Spleen (tissue), 11 donors: ENCODE data around the gene BMPER. TPM values are rescaled to one million over a fixed set of nuclear protein-coding genes. Genes with fewer than 3 reads are reported as not detected.

ENCODE experiments used
- DNase-seq: peaks from one replicate; pipeline ENCODE4 v3.0.0-alpha.2; 2020
- H3K27ac ChIP-seq, 8 donors: fragments of 200-600 bp; sonication (generic) in 7 of 8; 1 replicate in 4 of 8; 2 replicates in 4 of 8; pipeline versions ENCODE4 v1.5.0 to v1.8.0; 2016 to 2021; ENCODE audit warnings: inconsistent platforms in 4 of 8, mild to moderate bottlenecking in 4 of 8, moderate library complexity in 1 of 8
- H3K27me3 ChIP-seq, 7 donors: fragments of 200-600 bp; sonication (generic) in 6 of 7; replicated peaks in 1 of 7; 1 replicate in 4 of 7; 2 replicates in 3 of 7; pipeline versions ENCODE4 v1.5.0 to v1.8.0; 2016 to 2021; ENCODE audit warnings: inconsistent platforms in 3 of 7, mild to moderate bottlenecking in 1 of 7
- H3K36me3 ChIP-seq, 6 donors: fragments of 200-600 bp; sonication (generic) in 5 of 6; 1 replicate in 4 of 6; 2 replicates in 2 of 6; pipeline versions ENCODE4 v1.5.0 to v1.8.0; 2016 to 2021; ENCODE audit warnings: inconsistent platforms in 2 of 6
- H3K4me1 ChIP-seq, 6 donors: fragments of 200-600 bp; sonication (generic) in 5 of 6; 1 replicate in 3 of 6; 2 replicates in 3 of 6; pipeline versions ENCODE4 v1.5.0 to v1.8.0; 2016 to 2021; ENCODE audit warnings: inconsistent platforms in 3 of 6
- H3K4me3 ChIP-seq, 8 donors: fragments of 200-600 bp; sonication (generic) in 7 of 8; 1 replicate in 4 of 8; 2 replicates in 4 of 8; pipeline versions ENCODE4 v1.5.0 to v1.8.0; 2016 to 2021; ENCODE audit warnings: inconsistent platforms in 4 of 8, mild to moderate bottlenecking in 4 of 8, moderate library complexity in 2 of 8
- H3K9me3 ChIP-seq, 8 donors: fragments of 200-600 bp; sonication (generic) in 7 of 8; 1 replicate in 4 of 8; 2 replicates in 4 of 8; pipeline versions ENCODE4 v1.5.0 to v1.8.0; 2016 to 2021; ENCODE audit warnings: inconsistent platforms in 4 of 8
- CTCF ChIP-seq, 11 experiments: fragments of 200-600 bp in 7 of 11; fragments of 450-650 bp in 4 of 11; sonication (generic) in 4 of 11; IDR thresholded peaks in 8 of 11; conservative IDR thresholded peaks in 3 of 11; 1 replicate in 7 of 11; 2 replicates in 4 of 11; pipeline versions ENCODE4 v1.4.0 to v1.8.0; 2016 to 2021; ENCODE audit warnings: antibody characterized with exemption in 11 of 11, inconsistent platforms in 4 of 11, mild to moderate bottlenecking in 1 of 11
- POLR2A ChIP-seq, 3 donors: fragments of 450-650 bp; IDR thresholded peaks; one replicate each; pipeline ENCODE4 v1.5.1; 2017; ENCODE audit warnings: antibody characterized with exemption in 3 of 3, mild to moderate bottlenecking in 1 of 3
- POLR2AphosphoS5 ChIP-seq, 3 donors: sonication (generic); formaldehyde crosslinking; IDR thresholded peaks; one replicate each; pipeline ENCODE4 v1.5.1; 2017; ENCODE audit warnings: antibody characterized with exemption in 3 of 3
- WGBS, 5 donors: extraction: QIAGEN DNeasy Blood & Tissue Kit in 3 of 5; methylation state at CpG; one replicate each; pipeline versions ENCODE4 v1.1.5 to v1.1.7; 2013 to 2018; 5-methylcytosine and 5-hydroxymethylcytosine counted together
- intact Hi-C: fragments of 100-400 bp; cut with DNase I; formaldehyde crosslinking; loops from one replicate; pipeline ENCODE4 v1.15.0; 2023; ENCODE audit warnings: low total_unique reads
- polyA plus RNA-seq, 3 donors: library from polyadenylated mRNA; stranded (reverse); fragments of 200-250 nt; gene quantifications; one replicate each; pipeline ENCODE4 v1.2.1, GENCODE V29; 2013
- total RNA-seq, 7 donors: library from RNA; depleted of rRNA in 3 of 7; stranded (reverse); fragments of >200 nt in 3 of 7; fragmentation: NEBNext Ultra II Directional in 4 of 7; extraction: Animal tissue kit (Norgen Biotek cat#: 25700) in 4 of 7; gene quantifications; one replicate each; pipeline versions ENCODE4 v1.1.0 to v1.2.1, GENCODE V29; 2016 to 2021
- donor health status: healthy with polysubstance abuse.
- donor health status: DM: no; HTN: no; CAD: no; lungs with moderate emphysema.
- donor health status: DM: no; HTN: no; CAD: no.
- donor health status: Bipolar disorder and iron deficiency.
- donor health status: healthy.
- donor health status: DM: no; HTN: no; CAD: no.
- donor health status: DM: yes; HTN: yes; CAD: no.

The BMPER gene
- total and polyA plus RNA-seq, 10 donors = 0.14 to 4.4 (median 2.1) TPM

DNA sequence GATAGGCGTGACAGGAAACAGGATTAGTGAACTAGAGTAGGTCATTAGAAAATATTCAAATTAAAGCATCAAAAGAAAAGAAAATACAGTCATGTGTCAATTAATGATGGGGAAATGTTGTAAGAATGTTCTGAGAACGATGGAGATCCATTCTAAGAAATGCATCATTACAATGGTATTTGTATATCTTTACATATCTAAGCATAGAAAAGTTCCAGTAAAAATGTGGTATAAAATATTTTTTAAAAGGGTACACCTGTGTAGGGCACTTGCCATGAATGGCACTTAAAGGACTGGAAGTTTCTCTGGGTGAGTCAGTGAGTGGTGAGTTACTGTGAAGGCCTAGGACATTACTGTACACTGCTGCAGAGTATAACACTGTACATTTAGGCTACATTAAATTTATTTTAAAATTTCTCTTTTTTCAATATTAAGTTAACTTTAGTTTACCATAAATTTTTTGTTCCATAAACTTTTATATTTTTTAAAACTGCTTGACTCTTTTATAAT lies 282.5 kb downstream of the BMPER start:
- no peaks in the 10 kb centered on the region for H3K4me1 ChIP-seq
- intact Hi-C loops = no loop called here
- no peaks in the 10 kb centered on the region for H3K27me3 ChIP-seq
- no peak for TF ChIP-seq POLR2AphosphoS5 (IDR thresholded peaks at IDR 0.05)
- no peak for TF ChIP-seq CTCF (IDR thresholded peaks at IDR 0.05 in 8 of 11, conservative IDR thresholded peaks at IDR 0.05 in 3 of 11)
- TF ChIP-seq POLR2A (IDR thresholded peaks at IDR 0.05) = no peak
- no peak overlapping the region for H3K27ac ChIP-seq
- H3K9me3 ChIP-seq = peaks cover 0 to 4% (median 0%) of the 10 kb centered on the region in 8 donors
- no peak overlapping the region for H3K4me3 ChIP-seq
- no peaks in the 10 kb centered on the region for H3K36me3 ChIP-seq
- WGBS, 5 donors = 60 to 82% (median 72%) methylated on average over 2 of the region's 2 CpGs
- no peak for DNase-seq

DNA sequence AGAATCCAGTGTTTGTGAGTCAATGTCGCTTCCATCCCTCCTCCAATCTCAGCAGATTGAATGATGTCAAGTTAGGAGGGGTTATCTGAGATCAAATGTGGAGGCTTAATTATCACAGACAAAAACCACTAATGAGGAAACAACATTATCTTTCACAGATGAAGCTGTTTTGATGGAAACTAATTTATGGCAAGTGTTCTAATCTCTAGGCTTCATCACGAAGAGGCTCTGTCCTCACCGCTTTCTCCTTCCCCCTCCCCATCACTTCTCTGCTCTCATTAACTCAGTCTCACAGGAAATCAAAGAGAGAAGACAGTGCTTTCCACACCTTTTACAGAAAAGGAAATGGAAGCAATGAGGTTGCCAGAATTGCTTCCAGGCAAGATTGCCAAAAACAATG lies 283.7 kb downstream of the BMPER start:
- no peaks in the 10 kb centered on the region for H3K27me3 ChIP-seq
- intact Hi-C loops = no loop called here
- H3K4me1 ChIP-seq = no peaks in the 10 kb centered on the region
- no peak for DNase-seq
- no peak overlapping the region for H3K4me3 ChIP-seq
- H3K9me3 ChIP-seq = no peaks in the 10 kb centered on the region
- 73 to 89% (median 81%) methylated on average over 3 of the region's 3 CpGs for WGBS, 5 donors
- no peak overlapping the region for H3K27ac ChIP-seq
- TF ChIP-seq POLR2A (IDR thresholded peaks at IDR 0.05) (no peak), POLR2AphosphoS5 (IDR thresholded peaks at IDR 0.05) (no peak), CTCF (IDR thresholded peaks at IDR 0.05 in 8 of 11, conservative IDR thresholded peaks at IDR 0.05 in 3 of 11) (no peak)
- H3K36me3 ChIP-seq = no peaks in the 10 kb centered on the region

- no peak for DNase-seq
- no peak for TF ChIP-seq POLR2AphosphoS5 (IDR thresholded peaks at IDR 0.05)
- H3K9me3 ChIP-seq = no peaks in the 10 kb centered on the region
- no peak overlapping the region for H3K4me3 ChIP-seq
- H3K27ac ChIP-seq = no peak overlapping the region
- no peaks in the 10 kb centered on the region for H3K4me1 ChIP-seq
- intact Hi-C loops = no loop called here
- WGBS, 5 donors = 72 to 86% (median 82%) methylated on average over 3 to 4 of the region's 4 CpGs
- H3K36me3 ChIP-seq = no peaks in the 10 kb centered on the region
- no peaks in the 10 kb centered on the region for H3K27me3 ChIP-seq
These were observed 285.0 kb downstream of the BMPER start for GRCh38 chr7:34190299-34190698.

DNA sequence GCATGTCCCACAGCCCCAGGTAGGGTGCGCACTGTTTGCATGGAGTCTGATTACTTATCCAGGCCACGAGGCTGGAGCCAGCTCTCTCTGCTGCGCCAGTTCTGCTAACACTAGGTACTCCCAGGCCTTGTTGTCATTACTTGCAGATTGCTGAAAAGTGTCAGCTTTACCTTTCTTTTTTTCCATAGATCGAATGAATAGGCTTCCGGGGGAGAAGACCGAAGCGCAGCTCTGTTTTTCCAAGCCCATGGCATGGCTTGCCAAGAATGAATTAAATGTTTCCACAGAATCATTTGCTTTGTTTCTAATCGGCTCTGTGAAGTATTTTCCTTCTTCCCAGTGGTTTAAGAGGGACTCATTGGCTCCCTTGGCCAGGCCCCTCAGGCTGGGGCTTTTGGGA lies 285.8 kb downstream of the BMPER start:
- Histone ChIP-seq H3K4me1 (no peaks in the 10 kb centered on the region), H3K27ac (no peak overlapping the region), H3K4me3 (no peak overlapping the region), H3K27me3 (no peaks in the 10 kb centered on the region), H3K9me3 (no peaks in the 10 kb centered on the region), H3K36me3 (no peaks in the 10 kb centered on the region)
- no peak for TF ChIP-seq POLR2AphosphoS5 (IDR thresholded peaks at IDR 0.05)
- TF ChIP-seq POLR2A (IDR thresholded peaks at IDR 0.05) = no peak
- TF ChIP-seq CTCF (IDR thresholded peaks at IDR 0.05 in 8 of 11, conservative IDR thresholded peaks at IDR 0.05 in 3 of 11) = no peak
- DNase-seq = no peak
- intact Hi-C loops = no loop called here
- WGBS, 5 donors = 82 to 91% (median 88%) methylated on average over 8 of the region's 8 CpGs
